Right renal cortex interstitium (tissue), 3 donors: ENCODE results near the gene LRP2. TPM values are rescaled to one million over a fixed set of nuclear protein-coding genes. Genes with fewer than 3 reads are reported as not detected.
"Not testable (repeated sequence)": the region's sequence is repeated elsewhere in the genome, so short reads cannot be mapped to it uniquely, and the experiment has no call there.

ENCODE experiments used
- DNase-seq, 3 donors: peaks; one replicate each; pipeline ENCODE4 v3.0.0-alpha.2; 2013; ENCODE audit warnings: low read depth in 3 of 3, low spot score in 2 of 3
- polyA plus RNA-seq, 3 donors: library from polyadenylated mRNA; unstranded; fragments of 120-200 nt; gene quantifications; one replicate each; pipeline ENCODE4 v1.2.1, GENCODE V29; 2013; ENCODE audit not compliant: insufficient read length in 3 of 3

LRP2 gene
- polyA plus RNA-seq, 3 donors = 123 to 186 (median 162) TPM

DNA sequence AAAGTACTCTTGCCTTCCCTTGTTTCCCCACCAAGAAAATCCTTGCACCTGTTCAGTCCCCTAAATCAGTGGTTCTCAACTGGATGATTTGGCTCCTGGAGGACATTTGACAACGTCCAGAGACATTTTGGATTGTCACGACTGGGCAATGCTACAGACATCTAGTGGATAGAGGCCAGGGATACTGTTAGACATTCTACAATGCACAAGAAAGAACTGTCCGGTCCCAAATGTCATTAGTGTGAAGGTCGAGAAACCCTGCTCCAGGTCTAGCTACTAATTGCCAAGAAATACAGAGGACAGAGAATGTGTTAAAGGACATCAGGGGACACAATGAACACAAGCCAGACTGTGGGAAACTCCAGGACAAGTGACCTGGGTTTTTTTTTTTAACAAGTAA is 60.0 kb downstream of the LRP2 start:
- DNase-seq = no peak

DNA sequence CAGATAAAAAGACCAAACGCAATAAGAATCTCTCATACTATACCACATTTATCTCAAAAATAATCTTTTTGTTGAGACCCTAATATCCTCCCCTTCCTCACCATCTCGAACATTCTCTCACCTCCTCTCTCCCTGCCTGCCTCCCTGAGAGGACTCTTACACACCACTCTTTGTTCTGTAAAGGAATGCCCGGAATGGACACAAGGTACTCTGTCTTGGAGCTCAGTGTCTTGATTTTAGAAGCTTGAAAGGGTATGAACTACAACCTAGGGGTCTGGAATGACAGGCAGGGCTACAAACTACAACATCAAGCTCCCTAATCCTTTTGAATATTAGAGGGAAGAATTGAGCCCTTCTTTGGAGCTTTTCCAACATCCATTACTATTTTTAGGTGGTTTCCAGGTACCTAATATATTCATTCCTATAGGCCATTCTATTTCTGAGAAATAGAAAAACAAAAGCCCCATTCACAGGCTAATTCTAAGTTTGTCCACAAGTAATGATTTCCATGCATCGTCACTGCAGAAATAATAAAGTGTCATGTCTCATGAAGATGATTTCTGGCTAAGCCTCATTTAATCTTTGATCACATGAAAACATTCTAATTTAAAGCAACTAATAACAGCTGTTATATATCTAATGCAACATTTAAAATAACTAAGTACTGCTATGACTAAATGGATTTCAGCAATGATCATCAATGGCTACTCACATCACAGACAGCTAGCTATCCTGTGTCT is 60.6 kb downstream of the LRP2 start:
- DNase-seq = no peak

DNA sequence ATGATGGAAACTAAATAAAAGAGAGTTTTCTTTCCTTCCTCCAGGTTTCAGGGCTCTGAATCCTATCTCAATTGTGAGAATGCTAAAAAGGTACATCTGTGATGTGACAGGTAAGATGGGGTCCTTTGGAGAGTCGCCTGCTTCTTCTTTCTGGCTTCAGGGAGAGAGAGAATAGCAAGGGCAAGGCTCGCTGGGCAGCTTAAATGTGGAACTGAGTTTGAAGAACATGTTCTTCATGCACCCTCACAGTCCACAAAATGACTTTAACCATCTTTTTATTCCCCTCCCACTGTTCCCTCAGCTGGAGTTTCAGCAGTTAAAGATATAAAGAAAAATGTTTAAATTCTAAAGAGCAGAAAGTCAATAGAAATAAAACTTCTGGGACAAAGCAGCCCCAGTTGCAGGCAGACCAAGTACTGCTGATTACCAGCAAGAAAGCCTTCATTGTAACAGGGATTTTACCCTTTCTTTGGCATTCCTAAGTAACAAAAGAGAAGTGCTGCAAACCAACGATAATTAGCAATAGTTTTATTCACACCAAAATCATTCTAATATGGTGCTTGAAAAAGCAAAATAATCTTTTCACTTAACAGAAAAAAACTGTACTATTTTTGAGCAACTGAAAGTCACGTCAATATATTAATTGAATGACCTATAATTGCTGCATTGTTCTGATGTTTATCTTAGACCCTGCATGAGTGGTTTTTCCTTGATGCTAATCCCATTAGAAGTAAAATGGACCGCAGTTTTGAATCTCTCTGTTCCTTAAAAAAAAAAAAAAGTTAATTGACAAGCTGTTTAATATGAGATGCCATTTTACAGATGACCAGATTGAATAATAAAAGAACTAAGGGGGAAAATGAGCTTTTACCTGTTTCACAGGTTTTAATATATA is 61.5 kb downstream of the LRP2 start:
- DNase-seq = no peak

DNA sequence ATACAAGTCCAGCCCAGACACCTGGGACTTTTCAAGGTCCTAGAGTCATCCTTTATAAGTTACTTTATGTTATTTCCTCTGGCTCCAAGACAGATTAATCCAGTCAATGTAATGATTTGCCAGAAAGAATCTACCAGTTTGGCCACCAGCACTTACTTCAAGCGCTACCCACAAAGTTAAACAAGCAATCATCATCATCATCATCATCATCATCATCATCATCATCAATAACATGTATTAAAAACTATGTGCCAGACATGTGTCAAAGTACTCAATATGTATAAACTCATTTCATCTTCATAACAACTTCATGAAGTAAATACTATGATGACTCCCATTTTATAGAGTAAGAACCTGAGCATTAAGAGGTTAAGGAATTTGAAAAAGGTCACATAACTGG is 64.3 kb downstream of the LRP2 start:
- no peak for DNase-seq

DNA sequence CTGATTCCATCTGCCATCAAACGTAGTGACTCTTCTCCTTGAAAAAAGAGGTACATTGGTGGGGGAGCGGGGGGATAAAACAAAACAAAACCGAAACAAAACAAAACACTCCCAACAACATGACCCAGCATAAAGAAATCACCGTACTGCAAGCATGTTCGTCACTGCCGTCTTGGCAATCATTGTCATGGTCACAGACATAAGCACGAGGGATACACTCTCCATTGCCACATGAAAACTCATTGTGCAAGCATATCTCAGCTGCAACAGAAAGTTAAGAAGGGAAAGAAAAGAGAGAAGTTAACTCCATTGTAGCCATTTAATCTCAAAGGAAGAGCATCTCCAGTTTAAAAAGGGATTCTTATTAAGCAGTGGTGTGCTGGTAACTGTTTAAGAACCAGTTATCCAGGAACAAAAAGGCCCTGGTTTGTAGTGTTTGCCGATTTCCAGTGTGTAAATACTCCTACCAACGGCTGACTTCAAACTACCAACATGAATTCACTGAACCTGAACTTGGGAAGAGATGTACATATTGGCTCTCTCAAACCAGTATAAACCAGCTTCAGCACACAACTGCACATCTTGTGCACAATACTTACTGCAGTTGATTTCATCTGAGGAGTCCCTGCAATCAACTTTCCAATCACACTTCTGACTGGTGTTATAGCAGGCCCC is 68.2 kb downstream of the LRP2 start:
- no peak for DNase-seq

DNA sequence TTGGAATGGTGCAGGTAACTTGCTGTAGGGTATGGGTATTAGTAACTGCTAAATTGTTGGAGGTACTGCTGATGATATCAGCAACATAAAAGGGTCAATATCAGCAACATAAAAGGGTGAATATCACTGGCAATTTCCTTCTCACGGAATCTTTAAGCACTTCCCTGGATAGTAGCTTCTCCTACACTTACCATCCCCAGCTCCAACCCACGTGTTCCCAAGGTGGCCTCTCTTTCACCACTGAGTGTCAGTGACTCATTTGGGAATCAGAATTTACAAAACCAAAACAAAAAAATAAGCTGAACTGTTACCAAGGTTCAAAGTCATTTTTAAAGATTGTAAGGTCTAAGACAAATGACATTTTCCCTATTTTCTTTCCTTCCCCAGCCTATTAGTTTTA is 70.8 kb downstream of the LRP2 start:
- no peak for DNase-seq

DNA sequence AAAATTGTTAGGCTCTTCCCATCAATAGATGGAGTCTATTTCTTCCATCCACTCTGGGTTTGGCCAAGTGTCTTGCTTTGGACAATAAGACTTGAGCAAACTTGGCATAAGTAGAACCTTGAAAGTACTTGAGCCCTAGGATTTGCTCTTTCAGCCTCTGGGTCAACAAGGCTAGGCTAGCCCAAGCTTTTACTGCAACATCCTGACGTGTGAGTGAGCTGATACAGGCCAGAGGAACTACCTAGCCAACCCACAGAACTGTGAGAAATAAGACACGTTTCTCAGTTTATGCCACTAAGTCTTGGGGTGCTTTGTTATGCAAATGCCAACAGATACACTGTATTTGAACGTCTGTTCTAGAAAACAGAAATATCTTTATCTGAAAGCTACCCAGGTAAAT is 71.9 kb downstream of the LRP2 start:
- DNase-seq = no peak

DNA sequence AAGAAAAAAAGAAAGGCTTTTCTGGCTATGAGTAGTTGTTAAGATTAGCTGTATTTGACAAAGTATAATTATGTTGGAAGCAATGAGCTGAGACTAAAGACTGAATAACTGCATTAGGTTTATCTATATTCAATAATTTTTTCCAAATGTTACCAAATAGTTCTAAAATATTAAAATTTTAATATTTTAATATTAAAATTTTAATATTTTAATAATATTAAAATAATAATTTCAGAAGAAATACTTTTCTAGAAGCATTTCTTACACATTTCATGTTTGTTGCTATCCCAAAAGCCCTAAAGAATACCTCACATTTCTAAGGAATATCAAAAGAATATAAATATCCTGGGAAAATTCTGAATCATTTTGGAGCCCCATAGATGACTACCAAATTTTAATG is 74.7 kb downstream of the LRP2 start:
- DNase-seq = no peak

DNA sequence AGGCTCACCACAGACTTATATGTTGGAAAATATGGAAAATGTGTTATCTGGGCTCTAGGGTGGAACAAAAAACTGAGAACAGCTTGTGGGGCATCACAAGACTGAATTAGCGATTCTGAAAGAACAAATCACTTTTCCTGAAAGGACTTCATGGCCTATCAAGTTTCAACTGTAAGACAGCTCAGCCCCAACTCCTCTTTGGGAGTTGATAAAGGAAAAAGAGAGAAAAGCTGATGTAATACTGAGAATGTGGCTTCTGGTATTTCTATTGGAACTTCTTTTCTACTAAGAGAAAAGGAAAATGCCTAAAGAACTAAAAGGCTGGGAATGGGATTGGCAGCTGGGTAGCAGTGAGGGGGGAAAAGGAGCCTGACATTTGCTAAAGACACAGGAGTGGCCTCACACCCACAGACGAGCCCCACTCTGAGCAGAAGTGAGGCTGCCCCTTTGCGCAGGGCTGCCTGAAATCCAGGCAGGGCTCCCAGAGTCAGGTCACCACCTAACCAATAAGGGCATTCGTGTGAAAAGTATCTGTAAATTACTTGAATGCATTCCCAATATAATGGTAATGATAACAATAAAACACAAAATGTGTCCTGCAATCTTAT is 75.6 kb downstream of the LRP2 start:
- DNase-seq = no peak

DNA sequence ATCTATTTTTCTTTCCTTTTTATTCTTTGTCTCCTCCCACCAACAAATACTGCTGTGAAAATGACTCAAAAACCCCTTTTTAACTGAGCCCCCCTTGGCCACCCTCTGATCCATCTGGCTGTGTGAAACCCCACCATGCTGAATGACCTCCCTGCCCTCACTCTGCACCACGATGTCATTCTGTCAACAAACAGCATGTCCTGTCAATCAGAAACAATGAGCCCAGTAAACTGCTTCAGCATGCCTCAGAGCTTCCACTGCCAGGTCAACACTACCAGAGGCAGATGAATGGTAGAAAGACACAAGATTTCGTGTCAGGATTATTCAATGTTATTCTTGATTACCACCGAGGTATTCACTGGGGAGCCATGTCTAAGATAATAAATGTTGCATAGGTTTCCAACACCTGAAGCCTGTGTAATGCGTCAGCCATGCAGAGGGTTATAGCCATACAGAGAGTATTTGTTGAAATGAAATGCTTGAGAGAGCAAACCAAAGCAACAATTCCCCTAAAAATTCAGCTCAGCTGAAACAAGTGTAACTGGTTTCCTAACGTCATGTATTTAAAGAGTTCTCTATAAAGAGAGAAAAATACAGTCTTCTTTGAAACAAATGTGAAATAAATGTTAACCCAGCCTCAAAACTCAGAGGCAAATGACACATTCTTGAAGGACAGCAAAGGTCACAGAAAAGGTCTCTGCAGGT is 76.7 kb downstream of the LRP2 start:
- peak in 1 of 3 donors; percentile 24 for DNase-seq

DNA sequence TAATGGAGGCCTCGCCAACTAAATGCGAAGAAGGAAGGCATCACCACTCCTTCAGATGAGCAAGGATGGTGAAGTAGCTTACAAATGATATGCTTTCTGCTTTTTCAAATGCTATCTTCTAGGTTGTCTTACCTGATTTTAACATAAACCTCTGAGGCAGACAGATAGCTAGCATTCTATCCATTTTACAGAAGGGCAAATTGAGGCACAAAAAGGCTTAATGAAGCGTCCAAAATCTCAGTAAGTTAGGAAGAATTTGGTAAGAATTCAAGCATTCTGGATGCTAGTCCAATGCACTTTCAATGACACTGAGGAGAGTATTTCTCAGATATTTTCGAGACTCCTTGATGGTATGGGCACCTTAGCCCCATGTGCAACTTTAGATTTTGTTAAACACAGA is 81.8 kb downstream of the LRP2 start:
- DNase-seq = no peak

DNA sequence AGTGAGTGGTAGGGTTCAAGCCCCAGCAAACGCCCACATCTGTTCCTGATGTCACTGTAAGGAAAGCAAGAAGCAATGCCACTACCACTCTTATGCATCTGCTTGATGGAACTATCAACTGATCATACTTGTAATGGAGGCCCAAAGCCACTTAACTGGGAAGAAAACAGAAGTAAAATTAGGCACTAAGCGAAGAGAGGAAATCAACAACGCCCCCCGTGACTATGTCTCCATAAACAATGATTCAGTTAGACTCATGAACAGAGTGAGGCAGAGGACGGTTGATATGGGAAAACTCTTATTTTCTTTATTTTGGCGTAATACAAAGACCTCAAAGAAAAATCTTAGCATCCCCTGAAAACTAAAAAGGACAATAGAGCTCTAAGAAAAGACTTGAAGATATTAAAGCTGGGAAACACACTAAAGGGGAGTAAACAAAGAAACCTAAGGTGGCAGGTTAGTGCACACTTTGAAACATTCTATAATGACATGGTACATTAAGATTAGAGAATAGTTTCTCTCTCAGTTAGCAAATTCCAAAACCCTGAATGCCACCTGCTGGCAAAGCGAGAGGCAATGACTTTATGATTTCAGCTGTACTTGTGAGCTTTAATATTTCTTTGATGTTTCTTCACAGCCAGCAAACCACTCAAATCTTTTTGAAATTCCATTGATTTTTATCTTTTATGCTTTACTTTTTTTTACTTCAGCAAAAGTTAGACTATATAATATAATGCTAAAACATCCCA is 86.5 kb downstream of the LRP2 start:
- no peak for DNase-seq

DNA sequence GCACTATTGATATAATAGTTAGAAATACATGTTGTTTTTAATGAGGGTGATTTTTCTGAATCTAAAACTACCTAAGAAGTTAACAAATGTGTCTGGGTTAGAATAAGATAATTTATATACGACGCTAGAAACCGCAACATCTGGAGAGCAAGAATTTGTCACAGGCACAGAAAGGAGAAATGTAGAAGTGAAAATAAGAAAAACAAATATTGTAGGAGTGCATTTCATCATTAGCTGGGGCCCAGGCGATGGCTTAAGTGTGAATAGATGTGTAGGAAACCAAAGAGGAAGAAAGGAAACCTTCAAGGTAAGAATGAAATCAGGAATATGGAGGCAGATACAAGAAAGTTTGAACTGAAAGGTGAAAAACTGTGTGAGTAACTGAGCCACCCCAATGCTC is 90.3 kb downstream of the LRP2 start:
- DNase-seq = no peak

DNA sequence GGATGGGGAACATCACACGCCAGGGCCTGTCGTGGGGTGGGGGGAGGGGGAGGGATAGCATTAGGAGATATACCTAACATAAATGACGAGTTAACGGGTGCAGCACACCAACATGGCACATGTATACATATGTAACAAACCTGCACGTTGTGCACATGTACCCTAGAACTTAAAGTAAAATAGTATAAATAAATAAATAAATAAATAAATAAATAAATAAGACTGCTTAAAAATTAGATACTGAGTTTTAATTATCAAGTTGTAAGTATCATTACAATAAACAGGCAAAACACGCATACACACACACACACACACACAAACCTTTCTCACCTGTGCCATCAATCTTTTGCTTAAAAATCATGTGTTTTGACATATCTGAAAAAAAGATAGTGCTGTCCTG is 91.8 kb downstream of the LRP2 start:
- not testable (repeated sequence) for DNase-seq

DNA sequence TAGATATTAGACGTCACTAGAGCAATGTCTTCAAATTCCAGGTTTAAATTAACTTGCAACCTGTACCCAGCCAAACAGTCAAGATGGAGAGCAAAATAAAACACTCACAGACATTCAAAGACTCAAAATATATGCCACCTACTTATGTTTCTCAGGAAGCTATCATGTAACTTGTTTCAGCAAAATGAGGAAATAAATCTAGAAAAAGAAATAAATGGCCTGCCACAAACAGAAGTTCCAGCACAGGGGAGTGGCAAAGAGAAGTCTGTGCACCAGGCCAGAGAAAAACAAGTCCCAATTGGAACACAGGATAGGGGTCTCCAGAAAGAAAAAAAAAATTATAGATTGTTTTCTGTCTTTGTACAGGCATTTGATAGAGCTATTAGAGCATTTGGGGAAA is 96.7 kb downstream of the LRP2 start:
- no peak for DNase-seq

DNA sequence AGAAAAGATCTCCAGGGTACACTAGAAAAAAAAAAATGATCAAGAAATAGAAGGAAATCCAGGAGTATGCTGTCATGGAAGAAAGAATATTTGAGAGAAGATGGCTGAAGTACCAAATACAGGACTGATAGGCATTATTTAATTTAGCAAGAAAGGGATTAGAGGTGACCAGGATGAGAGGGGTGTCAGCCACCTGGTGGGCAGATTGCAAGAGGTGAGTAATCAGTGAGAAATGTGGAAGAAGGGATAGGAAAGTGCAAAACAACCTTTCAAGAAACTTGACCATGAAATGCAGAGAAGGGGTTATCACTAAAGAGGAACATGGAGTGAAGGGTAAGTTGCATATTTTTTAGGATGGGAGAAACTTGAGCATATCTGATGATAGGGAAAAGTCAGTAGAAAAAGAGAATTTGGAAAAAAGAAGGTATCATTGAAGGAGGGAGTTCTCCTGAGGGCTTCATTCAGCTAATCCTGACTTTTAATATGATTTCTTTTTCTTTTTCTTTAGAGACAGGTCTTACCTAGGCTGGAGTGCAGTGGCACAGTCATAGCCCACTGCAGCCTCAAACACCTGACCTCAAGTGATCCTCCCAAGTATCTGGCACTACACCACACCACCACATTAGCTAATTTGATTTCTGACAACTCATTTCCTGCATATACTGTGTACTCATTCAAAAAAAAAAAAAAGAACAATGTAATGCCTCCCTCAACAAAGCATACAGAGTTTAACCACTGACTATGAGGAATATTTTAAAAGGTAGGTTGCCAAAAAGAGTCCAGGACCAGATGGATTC is 101.3 kb downstream of the LRP2 start:
- DNase-seq = no peak

DNA sequence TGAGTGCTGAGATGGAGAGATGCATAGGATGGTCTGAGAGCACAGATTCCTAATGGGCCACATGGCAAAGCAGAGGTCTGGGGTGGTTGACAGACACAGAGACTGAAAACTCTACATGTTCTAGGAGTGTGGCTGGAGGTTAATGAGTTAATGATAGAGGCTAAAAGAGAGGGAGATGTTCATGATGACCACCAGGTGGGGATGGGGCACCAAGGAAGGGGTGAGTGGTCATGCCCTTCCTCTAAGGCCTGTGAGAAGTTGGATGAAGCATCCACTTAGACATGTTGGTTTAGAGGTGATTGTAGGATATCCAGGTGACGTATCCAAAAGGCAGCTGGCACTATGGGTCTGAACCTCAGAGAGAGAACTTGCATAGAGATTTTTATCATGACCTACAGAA is 102.1 kb downstream of the LRP2 start:
- no peak for DNase-seq

DNA sequence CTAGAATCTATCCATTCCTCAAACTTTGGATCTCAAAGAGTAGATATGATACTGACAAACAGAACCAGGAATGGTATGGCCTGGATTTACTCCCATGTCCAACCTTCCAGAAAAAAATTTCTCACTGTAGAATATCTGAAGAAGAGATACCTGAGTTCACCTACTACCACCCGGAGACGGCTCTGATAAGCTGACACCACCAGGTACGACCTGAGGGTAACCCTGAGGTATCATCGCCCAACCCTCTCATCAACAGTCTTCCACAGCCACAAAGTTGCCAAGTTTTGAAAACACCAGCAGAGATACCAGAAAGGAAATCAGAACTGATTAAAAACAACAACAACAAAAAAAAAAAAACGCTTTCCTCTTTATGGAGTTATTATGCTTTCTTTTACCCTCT is 102.9 kb downstream of the LRP2 start:
- DNase-seq = no peak

DNA sequence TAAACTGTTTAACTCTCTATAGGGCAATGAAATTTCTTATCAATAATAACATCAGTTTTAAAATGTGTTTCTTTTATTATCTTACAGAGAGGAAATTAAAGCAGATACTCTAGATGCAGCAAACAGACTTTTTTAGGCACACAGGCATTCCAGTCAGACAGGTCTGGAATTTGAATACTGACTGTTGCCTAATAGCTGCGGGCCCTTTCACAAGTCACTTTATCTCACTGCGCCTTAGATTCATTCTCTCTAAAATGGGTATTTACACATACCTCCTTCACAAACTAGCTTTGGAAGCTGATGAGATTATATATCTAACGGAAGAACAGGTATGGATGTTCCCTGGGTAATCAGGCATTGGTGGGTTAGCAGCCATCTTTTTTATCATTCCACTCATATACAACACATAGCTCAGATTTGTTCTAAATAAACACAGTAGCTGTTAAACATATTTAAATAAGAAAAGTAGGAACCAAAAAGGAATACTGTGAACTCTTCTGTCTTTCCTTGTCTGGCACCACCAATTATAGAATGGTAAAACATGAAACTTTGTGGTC is 104.2 kb downstream of the LRP2 start:
- DNase-seq = no peak
